ENCODE measurements around the gene FNDC10. TPM values are rescaled to one million over a fixed set of nuclear protein-coding genes. Genes with fewer than 3 reads are reported as not detected.

FNDC10 gene
- total RNA-seq, 4 donors from 2014 or later = 0.50 to 1.9 (median 0.84) TPM; not detected in 1

- H3K9me3 ChIP-seq = no peaks in the 10 kb centered on the region
- no peak for DNase-seq (ENCODE audit: extremely low spot score)
- no peak overlapping the region for H3K4me3 ChIP-seq
- TF ChIP-seq CTCF (IDR thresholded peaks at IDR 0.05) (no peak), EP300 (IDR thresholded peaks at IDR 0.05) (no peak), POLR2AphosphoS5 (IDR thresholded peaks at IDR 0.05) (no peak), POLR2A (IDR thresholded peaks at IDR 0.05; ENCODE audit: low read depth) (no peak)
- H3K36me3 ChIP-seq = peaks cover 4 to 31% (median 12%) of the 10 kb centered on the region in 4 donors
- intact Hi-C loops (cut with DNase I) = no loop called here
- H3K4me1 ChIP-seq = peaks cover 10 to 35% (median 18%) of the 10 kb centered on the region in 4 donors
- H3K27me3 ChIP-seq = no peaks in the 10 kb centered on the region
- H3K27ac ChIP-seq (replicated peaks in 1 of 4) = no peak overlapping the region
- 64% methylated on average over 3 of the region's 10 CpGs for WGBS
These were observed 47.7 kb downstream of the FNDC10 start for GRCh38 chr1:1552263-1552639.

- intact Hi-C loops (cut with DNase I) = no loop called here
- Histone ChIP-seq H3K4me1 (peaks cover 10 to 35% (median 18%) of the 10 kb centered on the region in 4 donors), H3K9me3 (no peaks in the 10 kb centered on the region), H3K4me3 (no peak overlapping the region), H3K36me3 (peaks cover 4 to 29% (median 12%) of the 10 kb centered on the region in 4 donors), H3K27me3 (no peaks in the 10 kb centered on the region), H3K27ac (replicated peaks in 1 of 4) (no peak overlapping the region)
- WGBS = 85% methylated on average over 24 of the region's 33 CpGs
- no peak for DNase-seq (ENCODE audit: extremely low spot score)
- TF ChIP-seq EP300 (IDR thresholded peaks at IDR 0.05) (no peak), POLR2AphosphoS5 (IDR thresholded peaks at IDR 0.05) (no peak)
These were observed 48.2 kb downstream of the FNDC10 start for GRCh38 chr1:1551524-1552262.

GRCh38 chr1:1550591-1551432 is 49.1 kb downstream of the FNDC10 start:
- Histone ChIP-seq H3K27ac (replicated peaks in 1 of 4) (peak overlapping the region in 2 of 4 donors; percentile 28 to 35), H3K9me3 (no peaks in the 10 kb centered on the region), H3K27me3 (no peaks in the 10 kb centered on the region), H3K4me3 (no peak overlapping the region), H3K36me3 (peaks cover 4 to 23% (median 12%) of the 10 kb centered on the region in 4 donors), H3K4me1 (peaks cover 10 to 38% (median 18%) of the 10 kb centered on the region in 4 donors)
- WGBS = 49% methylated on average over 11 of the region's 15 CpGs
- intact Hi-C loops (cut with DNase I) = no loop called here
- no peak for TF ChIP-seq POLR2AphosphoS5 (IDR thresholded peaks at IDR 0.05)
- no peak for TF ChIP-seq CTCF (IDR thresholded peaks at IDR 0.05)
- no peak for TF ChIP-seq EP300 (IDR thresholded peaks at IDR 0.05)
- TF ChIP-seq POLR2A (IDR thresholded peaks at IDR 0.05; ENCODE audit: low read depth) = no peak
- DNase-seq (ENCODE audit: extremely low spot score) = no peak

GRCh38 chr1:1550087-1550486 is 49.8 kb downstream of the FNDC10 start:
- Histone ChIP-seq H3K4me1 (peaks cover 10 to 38% (median 18%) of the 10 kb centered on the region in 4 donors), H3K27me3 (no peaks in the 10 kb centered on the region), H3K4me3 (no peak overlapping the region), H3K27ac (replicated peaks in 1 of 4) (peak overlapping the region in 2 of 4 donors; percentile 28 to 35), H3K9me3 (no peaks in the 10 kb centered on the region), H3K36me3 (peaks cover 2 to 16% (median 8%) of the 10 kb centered on the region in 4 donors)
- intact Hi-C loops (cut with DNase I) = no loop called here
- WGBS = 71% methylated on average over 7 of the region's 7 CpGs
- TF ChIP-seq EP300 (IDR thresholded peaks at IDR 0.05) (no peak), CTCF (IDR thresholded peaks at IDR 0.05) (no peak), POLR2A (IDR thresholded peaks at IDR 0.05; ENCODE audit: low read depth) (no peak), POLR2AphosphoS5 (IDR thresholded peaks at IDR 0.05) (no peak)
- no peak for DNase-seq (ENCODE audit: extremely low spot score)

GRCh38 chr1:1548591-1548990 is 51.3 kb downstream of the FNDC10 start:
- Histone ChIP-seq H3K9me3 (no peaks in the 10 kb centered on the region), H3K27me3 (no peaks in the 10 kb centered on the region), H3K4me1 (peaks cover 7 to 30% (median 13%) of the 10 kb centered on the region in 4 donors), H3K36me3 (peaks cover 0 to 25% (median 12%) of the 10 kb centered on the region in 4 donors), H3K27ac (replicated peaks in 1 of 4) (no peak overlapping the region), H3K4me3 (no peak overlapping the region)
- TF ChIP-seq POLR2AphosphoS5 (IDR thresholded peaks at IDR 0.05) = no peak
- no peak for TF ChIP-seq POLR2A (IDR thresholded peaks at IDR 0.05; ENCODE audit: low read depth)
- TF ChIP-seq CTCF (IDR thresholded peaks at IDR 0.05) = no peak
- no peak for TF ChIP-seq EP300 (IDR thresholded peaks at IDR 0.05)
- intact Hi-C loops (cut with DNase I) = no loop called here
- DNase-seq (ENCODE audit: extremely low spot score) = no peak
- 85% methylated on average over 10 of the region's 14 CpGs for WGBS

All from esophagus muscularis mucosa (tissue), 4 donors.